ENCODE measurements around the gene ABRACL. TPM values are rescaled to one million over a fixed set of nuclear protein-coding genes. Genes with fewer than 3 reads are reported as not detected.

The ABRACL gene, protein sequence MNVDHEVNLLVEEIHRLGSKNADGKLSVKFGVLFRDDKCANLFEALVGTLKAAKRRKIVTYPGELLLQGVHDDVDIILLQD
- 46.2 to 54.8 TPM (median 46.9 TPM) in 5 replicates for total RNA-seq (2022; extraction: Qiagen RNA extraction)

DNA sequence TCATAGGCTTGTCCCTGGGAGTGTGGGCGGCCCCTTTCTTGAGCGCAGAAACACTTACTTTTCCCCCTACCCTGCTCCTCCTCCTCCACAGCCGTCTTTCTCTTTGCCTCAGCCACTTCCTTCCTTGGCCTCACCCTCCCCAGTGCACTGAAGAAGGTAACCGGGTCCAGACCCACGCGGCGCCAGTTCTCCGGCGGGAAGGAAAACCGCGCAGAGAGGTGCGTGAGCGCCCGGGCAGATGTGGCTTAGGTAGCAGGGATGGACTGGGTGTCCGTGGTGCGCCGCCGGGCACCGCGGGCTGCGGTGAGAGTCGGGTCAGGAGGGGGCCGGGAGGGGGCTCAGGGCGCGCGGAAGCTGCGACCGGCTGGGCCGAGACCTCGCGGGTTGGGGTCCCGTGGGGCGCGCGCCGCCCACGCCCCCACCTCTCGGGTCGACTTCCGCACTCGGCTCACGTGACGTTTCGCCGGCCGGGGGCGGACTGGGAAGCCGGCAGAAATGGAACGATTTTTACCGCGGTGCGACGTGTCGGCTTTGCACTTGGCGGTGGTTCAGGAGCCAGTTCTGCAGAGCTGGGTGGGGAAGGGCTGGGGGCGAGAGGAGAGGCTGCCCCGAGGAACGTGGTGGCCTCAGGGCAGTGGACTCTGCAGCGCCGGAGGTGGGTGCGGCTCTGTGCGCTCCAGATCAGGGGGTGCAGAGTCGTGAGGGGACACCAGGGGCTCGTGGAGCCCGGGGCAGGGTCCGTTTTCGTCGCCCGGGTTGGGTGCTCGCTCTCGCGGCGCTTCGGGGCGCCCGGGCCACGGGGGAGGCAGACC lies at the start of gene ABRACL:
Gene ABRACL (plus strand): TSS at position 88 of the 812 bp plus-strand sequence. CDS start 5,416 bp downstream, outside the sequence.

DNA sequence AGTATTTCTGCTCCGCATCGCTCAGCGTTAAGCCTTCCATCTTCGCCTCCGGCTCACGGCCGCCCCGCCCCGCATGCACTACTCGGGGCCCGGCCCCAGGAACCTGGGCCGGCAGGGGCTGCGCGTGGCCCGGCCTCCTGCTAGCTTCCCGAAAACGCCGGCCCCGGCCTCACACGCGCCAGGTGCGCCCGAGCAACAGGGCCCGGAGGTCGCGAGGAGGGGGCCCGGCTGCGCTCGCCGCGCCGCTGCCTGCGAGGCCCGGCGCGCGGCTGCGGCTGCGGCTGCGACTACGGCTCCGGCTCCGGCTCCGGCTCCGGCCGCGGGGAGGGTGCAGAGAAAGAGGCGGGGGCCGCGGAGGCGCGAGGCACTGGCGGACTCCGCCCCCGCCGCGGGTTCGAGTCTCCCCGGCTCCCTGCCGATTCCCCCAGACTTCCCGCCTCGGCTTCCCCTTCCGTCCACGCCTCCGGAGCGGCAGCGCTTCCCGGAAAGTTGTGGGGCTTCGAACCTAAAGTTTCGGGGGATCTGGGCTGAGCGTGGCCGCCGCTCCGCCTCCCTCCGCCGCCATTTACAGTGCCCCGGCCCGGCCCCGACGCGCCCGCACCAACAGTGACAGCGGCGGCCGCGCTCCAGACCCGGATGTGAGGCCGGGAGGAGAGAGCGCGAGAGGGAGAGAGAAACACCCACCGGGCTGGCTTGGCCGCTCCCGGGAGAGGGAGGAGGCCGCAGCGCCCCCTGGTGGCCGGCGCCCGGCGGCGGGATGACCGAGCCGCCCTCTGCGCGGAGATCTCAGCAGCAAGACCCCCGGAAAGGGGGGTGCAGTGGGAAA lies 40.7 kb upstream of the ABRACL start, which contains the start of gene REPS1:
Gene REPS1 (minus strand): TSS at position 611 of the 826 bp plus-strand sequence. CDS start 571 bp downstream, at position 40.

Other genes starting within 250 kb of the ABRACL start
- not detected in 5 replicates for gene ECT2L, start 232.7 kb upstream of the ABRACL start, total RNA-seq (2022; extraction: Qiagen RNA extraction)
- gene REPS1, start 40.5 kb upstream of the ABRACL start, total RNA-seq (2022; extraction: Qiagen RNA extraction) = 25.6 to 28.0 TPM (median 26.3 TPM) in 5 replicates
- 1.1 to 2.6 TPM (median 1.9 TPM) in 5 replicates for gene HECA, start 106.3 kb downstream of the ABRACL start, total RNA-seq (2022; extraction: Qiagen RNA extraction)